ENCODE measurements around the gene KATNA1.
"Not testable (repeated sequence)": the region's sequence is repeated elsewhere in the genome, so short reads cannot be mapped to it uniquely, and the experiment has no call there.

KATNA1 gene

GRCh38 chr6:149683256-149683859 lies 34.8 kb upstream of the KATNA1 start:
- Histone ChIP-seq H2AFZ (ENCODE audit: low read length) (no peak overlapping the region), H3K4me2 (ENCODE audit: low read depth, low read length, poor library complexity, severe bottlenecking) (no peak overlapping the region), H3K27me3 (ENCODE audit: insufficient read depth, low read length, poor library complexity, severe bottlenecking) (no peaks in the 10 kb centered on the region), H3K9me3 (ENCODE audit: insufficient read depth, low read depth, low read length) (no peaks in the 10 kb centered on the region), H3K4me1 (ENCODE audit: insufficient read depth, low read length, poor library complexity, severe bottlenecking) (no peaks in the 10 kb centered on the region), H3K36me3 (ENCODE audit: insufficient read depth, low read length) (peaks cover 61% of the 10 kb centered on the region), H3K9me2 (replicated peaks; ENCODE audit: low read depth, low read length) (no peaks in the 10 kb centered on the region), H3F3A (ENCODE audit: low read depth) (no peaks in the 10 kb centered on the region), H4K20me1 (ENCODE audit: insufficient read depth, low read length, poor library complexity, severe bottlenecking) (peaks cover 26% of the 10 kb centered on the region), H3K79me2 (ENCODE audit: insufficient read depth, low read length) (peaks cover 40% of the 10 kb centered on the region; the same call in 1 of the 2 replicates), H3K4me3 (ENCODE audit: low read length, poor library complexity, severe bottlenecking) (no peak overlapping the region), H3K9ac (ENCODE audit: low read depth, low read length, poor library complexity, severe bottlenecking) (no peak overlapping the region)
- no peak for TF ChIP-seq CTCF (conservative IDR thresholded peaks at IDR 0.05; ENCODE audit: low read length)
- TF ChIP-seq EZH2phosphoT487 (IDR thresholded peaks at IDR 0.05; ENCODE audit: borderline replicate concordance): no peak

- Histone ChIP-seq H3K36me3 (ENCODE audit: insufficient read depth, low read length) (peaks cover 60% of the 10 kb centered on the region), H4K20me1 (ENCODE audit: insufficient read depth, low read length, poor library complexity, severe bottlenecking) (peaks cover 20% of the 10 kb centered on the region), H3K79me2 (ENCODE audit: insufficient read depth, low read length) (peaks cover 39% of the 10 kb centered on the region; the same call in 1 of the 2 replicates)
- H3K9ac ChIP-seq (ENCODE audit: low read depth, low read length, poor library complexity, severe bottlenecking); H2AFZ ChIP-seq (ENCODE audit: low read length); H3K4me1 ChIP-seq (ENCODE audit: insufficient read depth, low read length, poor library complexity, severe bottlenecking); H3K4me2 ChIP-seq (ENCODE audit: low read depth, low read length, poor library complexity, severe bottlenecking); H3K9me3 ChIP-seq (ENCODE audit: insufficient read depth, low read depth, low read length); H3K9me2 ChIP-seq (replicated peaks; ENCODE audit: low read depth, low read length); H3K27me3 ChIP-seq (ENCODE audit: insufficient read depth, low read length, poor library complexity, severe bottlenecking); H3F3A ChIP-seq (ENCODE audit: low read depth); H3K4me3 ChIP-seq (ENCODE audit: low read length, poor library complexity, severe bottlenecking): not testable (repeated sequence)
These were observed 33.3 kb upstream of the KATNA1 start for GRCh38 chr6:149681845-149682244.

- no peak overlapping the region for H3K9ac ChIP-seq (ENCODE audit: low read depth, low read length, poor library complexity, severe bottlenecking)
- H3K36me3 ChIP-seq (ENCODE audit: insufficient read depth, low read length): peaks cover 62% of the 10 kb centered on the region
- no peak overlapping the region for H3K4me3 ChIP-seq (ENCODE audit: low read length, poor library complexity, severe bottlenecking)
- no peaks in the 10 kb centered on the region for H3K4me1 ChIP-seq (ENCODE audit: insufficient read depth, low read length, poor library complexity, severe bottlenecking)
- no peaks in the 10 kb centered on the region for H3F3A ChIP-seq (ENCODE audit: low read depth)
- no peaks in the 10 kb centered on the region for H3K9me3 ChIP-seq (ENCODE audit: insufficient read depth, low read depth, low read length)
- TF ChIP-seq EZH2phosphoT487 (IDR thresholded peaks at IDR 0.05; ENCODE audit: borderline replicate concordance) (no peak), CTCF (conservative IDR thresholded peaks at IDR 0.05; ENCODE audit: low read length) (no peak)
- peaks cover 15% of the 10 kb centered on the region for H4K20me1 ChIP-seq (ENCODE audit: insufficient read depth, low read length, poor library complexity, severe bottlenecking)
- H3K4me2 ChIP-seq (ENCODE audit: low read depth, low read length, poor library complexity, severe bottlenecking): no peak overlapping the region
- peaks cover 32% of the 10 kb centered on the region; the same call in 1 of the 2 replicates for H3K79me2 ChIP-seq (ENCODE audit: insufficient read depth, low read length)
- H3K27me3 ChIP-seq (ENCODE audit: insufficient read depth, low read length, poor library complexity, severe bottlenecking): no peaks in the 10 kb centered on the region
- H2AFZ ChIP-seq (ENCODE audit: low read length): no peak overlapping the region
- no peaks in the 10 kb centered on the region for H3K9me2 ChIP-seq (replicated peaks; ENCODE audit: low read depth, low read length)
These were observed 32.7 kb upstream of the KATNA1 start for GRCh38 chr6:149681209-149681608.

GRCh38 chr6:149680503-149680902 lies 32.0 kb upstream of the KATNA1 start:
- no peaks in the 10 kb centered on the region for H3K4me1 ChIP-seq (ENCODE audit: insufficient read depth, low read length, poor library complexity, severe bottlenecking)
- H3K9me2 ChIP-seq (replicated peaks; ENCODE audit: low read depth, low read length): no peaks in the 10 kb centered on the region
- H3K9ac ChIP-seq (ENCODE audit: low read depth, low read length, poor library complexity, severe bottlenecking): no peak overlapping the region
- no peaks in the 10 kb centered on the region for H3K9me3 ChIP-seq (ENCODE audit: insufficient read depth, low read depth, low read length)
- no peaks in the 10 kb centered on the region for H3K27me3 ChIP-seq (ENCODE audit: insufficient read depth, low read length, poor library complexity, severe bottlenecking)
- no peak for TF ChIP-seq CTCF (conservative IDR thresholded peaks at IDR 0.05; ENCODE audit: low read length)
- no peak for TF ChIP-seq EZH2phosphoT487 (IDR thresholded peaks at IDR 0.05; ENCODE audit: borderline replicate concordance)
- no peak overlapping the region for H2AFZ ChIP-seq (ENCODE audit: low read length)
- peaks cover 26% of the 10 kb centered on the region; the same call in 1 of the 2 replicates for H3K79me2 ChIP-seq (ENCODE audit: insufficient read depth, low read length)
- peaks cover 10% of the 10 kb centered on the region for H4K20me1 ChIP-seq (ENCODE audit: insufficient read depth, low read length, poor library complexity, severe bottlenecking)
- no peak overlapping the region for H3K4me2 ChIP-seq (ENCODE audit: low read depth, low read length, poor library complexity, severe bottlenecking)
- H3F3A ChIP-seq (ENCODE audit: low read depth): no peaks in the 10 kb centered on the region
- no peak overlapping the region for H3K4me3 ChIP-seq (ENCODE audit: low read length, poor library complexity, severe bottlenecking)
- H3K36me3 ChIP-seq (ENCODE audit: insufficient read depth, low read length): peaks cover 67% of the 10 kb centered on the region

GRCh38 chr6:149672265-149672664 lies 23.8 kb upstream of the KATNA1 start:
- H3K4me2 ChIP-seq (ENCODE audit: low read depth, low read length, poor library complexity, severe bottlenecking); H3F3A ChIP-seq (ENCODE audit: low read depth); H4K20me1 ChIP-seq (ENCODE audit: insufficient read depth, low read length, poor library complexity, severe bottlenecking); H3K27me3 ChIP-seq (ENCODE audit: insufficient read depth, low read length, poor library complexity, severe bottlenecking); H3K79me2 ChIP-seq (ENCODE audit: insufficient read depth, low read length); H3K9ac ChIP-seq (ENCODE audit: low read depth, low read length, poor library complexity, severe bottlenecking); H2AFZ ChIP-seq (ENCODE audit: low read length); H3K4me1 ChIP-seq (ENCODE audit: insufficient read depth, low read length, poor library complexity, severe bottlenecking); H3K9me3 ChIP-seq (ENCODE audit: insufficient read depth, low read depth, low read length); H3K9me2 ChIP-seq (replicated peaks; ENCODE audit: low read depth, low read length); H3K4me3 ChIP-seq (ENCODE audit: low read length, poor library complexity, severe bottlenecking): not testable (repeated sequence)
- H3K36me3 ChIP-seq (ENCODE audit: insufficient read depth, low read length): peaks cover 52% of the 10 kb centered on the region; the same call in 1 of the 2 replicates
